Peyer's patch (tissue), 4 donors: ENCODE measurements around the gene VAV3. TPM values are rescaled to one million over a fixed set of nuclear protein-coding genes. Genes with fewer than 3 reads are reported as not detected.

Source experiments
- DNase-seq, 3 donors: peaks; one replicate each; pipeline ENCODE4 v3.0.0-alpha.2; 2017 to 2019
- H3K27ac ChIP-seq, 4 donors: fragments of 200-600 bp; sonication (generic); one replicate each; pipeline ENCODE4 v1.5.1; 2016 to 2019
- H3K27me3 ChIP-seq, 2 donors: fragments of 200-600 bp; sonication (generic); one replicate each; pipeline ENCODE4 v1.5.1; 2019
- H3K36me3 ChIP-seq, 3 donors: fragments of 200-600 bp; sonication (generic); one replicate each; pipeline ENCODE4 v1.5.1; 2016 to 2019
- H3K4me1 ChIP-seq, 4 donors: fragments of 200-600 bp; sonication (generic); one replicate each; pipeline ENCODE4 v1.5.1; 2016 to 2019
- H3K4me3 ChIP-seq, 4 donors: fragments of 200-600 bp; sonication (generic); 1 replicate in 3 of 4; 2 replicates in 1 of 4; pipeline ENCODE4 v1.5.1; 2016 to 2019; ENCODE audit warnings: mild to moderate bottlenecking in 1 of 4
- H3K9me3 ChIP-seq, 4 donors: fragments of 200-600 bp; sonication (generic); one replicate each; pipeline ENCODE4 v1.5.1; 2016 to 2019; ENCODE audit warnings: mild to moderate bottlenecking in 1 of 4
- POLR2A ChIP-seq, 2 donors: fragments of 450-650 bp; IDR thresholded peaks; one replicate each; pipeline ENCODE4 v1.5.1; 2017; ENCODE audit warnings: antibody characterized with exemption in 2 of 2, mild to moderate bottlenecking in 2 of 2, moderate library complexity in 2 of 2
- total RNA-seq, 4 donors: library from RNA; depleted of rRNA; stranded (reverse); fragments of >200 nt; gene quantifications; one replicate each; pipeline ENCODE4 v1.1.0, GENCODE V29; 2016
- TF ChIP-seq, protein P1 (sequence below), 6 experiments: fragments of 450-650 bp in 4 of 6; fragments of 200-600 bp in 2 of 6; sonication (generic) in 1 of 6; IDR thresholded peaks; one replicate each; pipeline ENCODE4 v1.5.1; 2017 to 2019; ENCODE audit warnings: antibody characterized with exemption in 6 of 6, mild to moderate bottlenecking in 3 of 6, moderate library complexity in 1 of 6

VAV3 gene
- total RNA-seq, 4 donors from 2014 or later: 32.1 to 60.9 (median 41.5) TPM

DNA sequence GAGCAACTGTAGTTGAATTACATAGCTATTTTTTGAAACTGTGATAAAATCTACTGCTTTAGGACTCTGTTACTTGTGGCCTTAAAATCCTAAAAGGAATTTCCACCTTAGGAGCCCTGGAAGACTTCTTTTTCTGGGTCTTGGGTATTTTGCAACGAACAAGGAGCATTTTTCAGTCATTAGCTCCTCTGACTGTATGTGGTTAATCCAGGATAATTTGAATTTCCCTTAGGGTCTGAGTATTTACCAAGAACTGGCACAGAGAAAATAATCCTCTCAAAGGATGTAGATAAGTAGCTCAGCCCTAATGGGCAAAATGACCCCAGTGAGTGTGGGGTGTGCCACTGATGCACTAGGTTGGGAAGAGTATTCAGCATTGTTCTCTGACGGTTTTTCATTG lies 170.4 kb downstream of the VAV3 start:
- H3K36me3 ChIP-seq: no peaks in the 10 kb centered on the region

DNA sequence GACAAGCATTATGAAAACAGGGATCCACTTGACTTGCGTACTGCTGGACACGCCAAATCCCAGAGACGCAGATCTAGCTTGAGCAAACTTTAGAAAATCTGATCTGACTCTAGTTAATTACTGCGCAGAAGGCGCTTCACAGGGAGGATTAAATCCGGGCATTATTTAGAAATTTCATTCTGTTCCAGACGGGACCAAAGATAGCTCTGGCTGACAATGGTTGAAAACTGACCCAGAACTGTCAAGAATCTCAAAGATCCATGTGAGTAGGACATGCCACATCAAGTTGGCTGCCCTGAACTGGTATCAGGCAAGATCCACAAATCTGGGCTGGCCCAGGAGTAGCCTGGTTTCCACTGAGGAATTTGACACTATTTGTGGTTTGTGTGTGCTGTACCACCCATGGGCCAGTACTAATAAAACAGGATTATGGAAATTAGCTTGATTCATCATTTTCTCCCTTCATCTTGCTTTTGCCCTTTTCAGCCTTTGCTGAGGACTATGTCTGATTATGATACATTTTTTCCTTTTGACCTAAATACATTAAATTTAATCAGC lies 171.0 kb downstream of the VAV3 start:
- Histone ChIP-seq H3K27me3 (no peaks in the 10 kb centered on the region), H3K4me1 (no peaks in the 10 kb centered on the region), H3K4me3 (no peak overlapping the region), H3K9me3 (no peaks in the 10 kb centered on the region), H3K27ac (no peak overlapping the region), H3K36me3 (no peaks in the 10 kb centered on the region)
- TF ChIP-seq POLR2A (IDR thresholded peaks at IDR 0.05): no peak
- TF ChIP-seq, protein P1, sequence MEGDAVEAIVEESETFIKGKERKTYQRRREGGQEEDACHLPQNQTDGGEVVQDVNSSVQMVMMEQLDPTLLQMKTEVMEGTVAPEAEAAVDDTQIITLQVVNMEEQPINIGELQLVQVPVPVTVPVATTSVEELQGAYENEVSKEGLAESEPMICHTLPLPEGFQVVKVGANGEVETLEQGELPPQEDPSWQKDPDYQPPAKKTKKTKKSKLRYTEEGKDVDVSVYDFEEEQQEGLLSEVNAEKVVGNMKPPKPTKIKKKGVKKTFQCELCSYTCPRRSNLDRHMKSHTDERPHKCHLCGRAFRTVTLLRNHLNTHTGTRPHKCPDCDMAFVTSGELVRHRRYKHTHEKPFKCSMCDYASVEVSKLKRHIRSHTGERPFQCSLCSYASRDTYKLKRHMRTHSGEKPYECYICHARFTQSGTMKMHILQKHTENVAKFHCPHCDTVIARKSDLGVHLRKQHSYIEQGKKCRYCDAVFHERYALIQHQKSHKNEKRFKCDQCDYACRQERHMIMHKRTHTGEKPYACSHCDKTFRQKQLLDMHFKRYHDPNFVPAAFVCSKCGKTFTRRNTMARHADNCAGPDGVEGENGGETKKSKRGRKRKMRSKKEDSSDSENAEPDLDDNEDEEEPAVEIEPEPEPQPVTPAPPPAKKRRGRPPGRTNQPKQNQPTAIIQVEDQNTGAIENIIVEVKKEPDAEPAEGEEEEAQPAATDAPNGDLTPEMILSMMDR (IDR thresholded peaks at IDR 0.05): no peak
- no peak for DNase-seq

More for the DNA sequence above, 170.4 kb downstream of the VAV3 start:
- Histone ChIP-seq H3K9me3 (no peaks in the 10 kb centered on the region), H3K27ac (no peak overlapping the region), H3K4me3 (no peak overlapping the region), H3K27me3 (no peaks in the 10 kb centered on the region), H3K4me1 (no peaks in the 10 kb centered on the region)
- DNase-seq: no peak
- no peak for TF ChIP-seq POLR2A (IDR thresholded peaks at IDR 0.05)
- TF ChIP-seq, protein P1 (IDR thresholded peaks at IDR 0.05): no peak

DNA sequence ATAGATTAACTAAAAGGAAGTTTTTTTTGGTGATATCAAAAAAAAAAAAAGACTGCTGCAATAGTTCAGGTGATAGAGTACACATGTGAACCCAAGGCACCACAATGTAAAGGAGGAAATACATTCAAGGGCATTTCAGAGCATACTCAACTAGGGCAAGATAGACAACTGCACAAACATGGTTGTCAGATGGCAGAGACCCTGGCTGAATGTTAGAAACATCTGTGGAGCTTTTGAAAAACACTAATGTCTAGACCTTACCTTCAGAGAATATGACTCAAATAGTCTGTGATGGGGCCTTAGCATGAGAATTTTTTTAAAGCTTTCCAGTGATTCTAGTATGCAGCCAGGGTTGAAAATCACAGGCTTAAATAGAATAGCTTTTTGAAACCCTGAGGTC lies 173.6 kb downstream of the VAV3 start:
- Histone ChIP-seq H3K27me3 (no peaks in the 10 kb centered on the region), H3K27ac (no peak overlapping the region), H3K4me3 (no peak overlapping the region), H3K9me3 (no peaks in the 10 kb centered on the region), H3K4me1 (no peaks in the 10 kb centered on the region), H3K36me3 (no peaks in the 10 kb centered on the region)
- no peak for DNase-seq
- TF ChIP-seq POLR2A (IDR thresholded peaks at IDR 0.05): no peak
- TF ChIP-seq, protein P1 (IDR thresholded peaks at IDR 0.05): no peak

DNA sequence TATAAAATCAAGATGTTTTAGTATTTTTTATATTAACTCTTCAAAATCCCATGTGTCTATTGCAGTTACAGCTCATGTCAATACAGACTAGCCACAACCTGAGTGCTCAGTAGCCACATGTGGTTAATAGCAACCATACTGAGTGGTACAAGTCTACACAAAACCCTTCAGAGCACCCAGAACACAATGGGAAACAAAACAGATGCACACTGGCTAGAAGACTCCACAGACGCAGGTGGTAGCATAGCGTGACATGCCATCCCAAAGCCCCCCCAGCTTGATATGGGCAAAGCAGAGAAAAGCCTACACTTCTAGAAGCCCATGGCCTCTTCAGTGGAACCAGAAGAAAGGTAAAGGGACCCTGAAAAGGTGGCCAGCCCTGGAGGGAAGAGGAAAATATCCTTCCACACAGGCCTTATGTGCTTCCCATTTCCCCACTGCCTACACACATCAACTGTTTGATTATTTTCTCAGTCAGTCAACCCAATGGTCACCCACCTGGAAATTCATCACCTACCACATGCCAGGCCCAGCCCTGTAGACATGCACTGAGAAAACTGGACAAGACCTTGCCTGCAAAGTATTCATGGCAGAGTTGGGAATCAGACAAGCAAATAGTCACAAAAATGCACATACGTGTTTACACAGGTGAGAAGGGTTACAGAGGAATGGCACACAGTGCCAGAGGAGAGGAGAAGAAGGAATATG lies 175.0 kb downstream of the VAV3 start:
- H3K36me3 ChIP-seq: no peaks in the 10 kb centered on the region
- H3K4me3 ChIP-seq: no peak overlapping the region
- TF ChIP-seq POLR2A (IDR thresholded peaks at IDR 0.05): no peak
- TF ChIP-seq, protein P1 (IDR thresholded peaks at IDR 0.05): no peak
- H3K4me1 ChIP-seq: no peaks in the 10 kb centered on the region
- no peaks in the 10 kb centered on the region for H3K9me3 ChIP-seq
- H3K27ac ChIP-seq: no peak overlapping the region
- no peaks in the 10 kb centered on the region for H3K27me3 ChIP-seq
- DNase-seq: no peak

DNA sequence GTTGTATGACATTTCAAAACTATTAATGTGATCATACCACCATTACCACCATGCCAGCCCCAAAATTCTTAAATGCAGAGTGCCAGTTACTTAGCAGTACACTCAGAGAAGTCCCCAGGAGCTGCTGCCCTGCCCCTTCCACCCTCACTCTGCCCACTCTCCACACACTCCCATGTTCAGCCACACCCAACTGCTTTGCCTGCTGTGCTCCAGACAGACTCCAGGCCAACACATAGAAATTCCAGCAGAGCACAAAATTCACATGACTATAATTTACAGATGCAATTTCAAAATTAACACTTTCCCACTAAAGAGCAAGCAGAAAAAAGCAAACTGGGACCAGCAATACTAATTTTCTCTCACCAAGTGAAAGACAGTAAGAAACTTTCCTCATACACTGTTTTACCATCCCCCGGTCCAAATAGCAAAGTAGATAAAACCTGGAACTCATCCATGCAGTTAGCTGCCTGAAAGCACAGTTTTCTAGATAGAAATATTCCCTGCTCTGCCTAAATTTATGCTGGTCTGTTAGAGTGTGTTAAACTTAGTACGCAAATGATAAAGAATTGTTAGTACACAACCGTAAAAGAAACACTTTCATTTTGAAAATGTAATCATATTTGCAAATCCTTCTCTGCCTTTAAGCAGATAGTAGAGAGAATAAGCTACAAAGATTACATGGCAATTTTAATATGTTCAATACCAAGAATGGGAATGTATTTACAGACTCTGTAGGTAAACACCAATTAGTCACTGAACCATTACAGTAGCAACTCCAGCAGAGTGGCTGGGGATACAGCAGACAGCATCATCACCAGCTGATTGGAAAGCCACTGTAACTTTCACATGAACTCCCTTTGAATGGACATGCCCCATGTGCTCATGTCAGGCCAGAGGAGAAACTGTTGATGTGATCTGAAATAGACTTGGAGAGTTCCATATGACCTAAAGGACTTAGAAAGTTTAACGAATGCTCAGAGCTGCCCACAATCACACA lies 176.5 kb downstream of the VAV3 start:
- DNase-seq: no peak
- no peaks in the 10 kb centered on the region for H3K4me1 ChIP-seq
- no peaks in the 10 kb centered on the region for H3K27me3 ChIP-seq
- H3K36me3 ChIP-seq: no peaks in the 10 kb centered on the region
- no peak overlapping the region for H3K4me3 ChIP-seq
- TF ChIP-seq POLR2A (IDR thresholded peaks at IDR 0.05): no peak
- TF ChIP-seq, protein P1 (IDR thresholded peaks at IDR 0.05): no peak
- H3K27ac ChIP-seq: no peak overlapping the region
- no peaks in the 10 kb centered on the region for H3K9me3 ChIP-seq
